ENCODE measurements around the gene TDRD1.

TDRD1 gene

DNA sequence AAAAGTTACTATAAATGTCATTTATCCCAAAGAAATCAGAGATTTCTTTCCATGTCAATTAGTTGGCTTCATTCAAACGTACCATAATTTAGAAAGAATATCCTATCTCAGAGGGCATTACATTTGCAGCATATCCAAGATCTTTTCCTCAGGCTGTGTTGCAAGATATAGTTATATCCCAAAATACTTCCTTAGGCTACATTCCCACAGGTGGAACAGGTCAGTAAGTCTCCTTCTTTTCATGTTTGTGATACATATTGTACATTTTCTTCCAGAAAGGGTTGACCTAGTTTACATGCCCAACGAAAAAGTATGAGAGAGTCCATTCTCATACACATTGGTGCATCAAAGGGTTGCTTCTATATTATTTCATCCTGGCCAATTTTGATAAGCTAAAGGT, 33.0 kb downstream of the TDRD1 start:
- Histone ChIP-seq H3K4me3 (IDR thresholded peaks at IDR 0.05; ENCODE audit: insufficient read depth, low read depth, low read length) (no peak overlapping the region), H3K4me2 (no peak overlapping the region), H4K20me1 (ENCODE audit: insufficient read depth) (no peaks in the 10 kb centered on the region), H3K79me2 (ENCODE audit: insufficient read depth, low read depth) (no peaks in the 10 kb centered on the region), H3K4me1 (ENCODE audit: low read depth, poor library complexity, severe bottlenecking) (no peaks in the 10 kb centered on the region), H3K9ac (no peak overlapping the region), H3K36me3 (ENCODE audit: insufficient read depth) (no peaks in the 10 kb centered on the region), H2AFZ (ENCODE audit: low read depth) (no peak overlapping the region), H3K27me3 (ENCODE audit: insufficient read depth, low read depth) (no peaks in the 10 kb centered on the region), H3K27ac (no peak overlapping the region)
- TF ChIP-seq, protein P1, sequence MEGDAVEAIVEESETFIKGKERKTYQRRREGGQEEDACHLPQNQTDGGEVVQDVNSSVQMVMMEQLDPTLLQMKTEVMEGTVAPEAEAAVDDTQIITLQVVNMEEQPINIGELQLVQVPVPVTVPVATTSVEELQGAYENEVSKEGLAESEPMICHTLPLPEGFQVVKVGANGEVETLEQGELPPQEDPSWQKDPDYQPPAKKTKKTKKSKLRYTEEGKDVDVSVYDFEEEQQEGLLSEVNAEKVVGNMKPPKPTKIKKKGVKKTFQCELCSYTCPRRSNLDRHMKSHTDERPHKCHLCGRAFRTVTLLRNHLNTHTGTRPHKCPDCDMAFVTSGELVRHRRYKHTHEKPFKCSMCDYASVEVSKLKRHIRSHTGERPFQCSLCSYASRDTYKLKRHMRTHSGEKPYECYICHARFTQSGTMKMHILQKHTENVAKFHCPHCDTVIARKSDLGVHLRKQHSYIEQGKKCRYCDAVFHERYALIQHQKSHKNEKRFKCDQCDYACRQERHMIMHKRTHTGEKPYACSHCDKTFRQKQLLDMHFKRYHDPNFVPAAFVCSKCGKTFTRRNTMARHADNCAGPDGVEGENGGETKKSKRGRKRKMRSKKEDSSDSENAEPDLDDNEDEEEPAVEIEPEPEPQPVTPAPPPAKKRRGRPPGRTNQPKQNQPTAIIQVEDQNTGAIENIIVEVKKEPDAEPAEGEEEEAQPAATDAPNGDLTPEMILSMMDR (conservative IDR thresholded peaks at IDR 0.05; ENCODE audit: low read depth, low read length), result no peak

DNA sequence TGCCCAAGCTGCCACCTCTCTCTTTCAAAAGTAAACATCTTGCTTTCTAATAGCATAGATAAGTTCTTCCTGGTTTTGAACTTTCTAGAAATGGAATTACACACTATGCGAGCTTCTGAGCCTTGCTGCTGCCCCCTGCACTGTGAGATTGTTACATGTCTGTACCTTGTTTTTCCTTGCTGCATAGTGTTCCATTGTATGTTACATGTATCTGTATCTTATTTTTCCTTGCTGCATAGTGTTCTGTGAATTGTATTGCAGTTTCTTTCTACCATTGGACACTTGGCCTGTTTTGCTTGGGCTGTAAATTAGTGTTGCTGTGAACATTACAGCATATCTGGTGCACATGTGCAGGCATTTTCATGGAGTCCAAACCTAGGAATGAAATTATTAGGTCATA, 35.9 kb downstream of the TDRD1 start:
- no peaks in the 10 kb centered on the region for H3K79me2 ChIP-seq (ENCODE audit: insufficient read depth, low read depth)
- TF ChIP-seq, protein P1 (conservative IDR thresholded peaks at IDR 0.05; ENCODE audit: low read depth, low read length), result no peak
- no peak overlapping the region for H3K9ac ChIP-seq
- H3K4me3 ChIP-seq (IDR thresholded peaks at IDR 0.05; ENCODE audit: insufficient read depth, low read depth, low read length), result no peak overlapping the region
- peaks cover 5% of the 10 kb centered on the region for H3K4me1 ChIP-seq (ENCODE audit: low read depth, poor library complexity, severe bottlenecking)
- H3K27ac ChIP-seq, result no peak overlapping the region
- H4K20me1 ChIP-seq (ENCODE audit: insufficient read depth), result no peaks in the 10 kb centered on the region
- H3K27me3 ChIP-seq (ENCODE audit: insufficient read depth, low read depth), result no peaks in the 10 kb centered on the region
- H3K4me2 ChIP-seq, result no peak overlapping the region
- H3K36me3 ChIP-seq (ENCODE audit: insufficient read depth), result no peaks in the 10 kb centered on the region
- H2AFZ ChIP-seq (ENCODE audit: low read depth), result no peak overlapping the region

DNA sequence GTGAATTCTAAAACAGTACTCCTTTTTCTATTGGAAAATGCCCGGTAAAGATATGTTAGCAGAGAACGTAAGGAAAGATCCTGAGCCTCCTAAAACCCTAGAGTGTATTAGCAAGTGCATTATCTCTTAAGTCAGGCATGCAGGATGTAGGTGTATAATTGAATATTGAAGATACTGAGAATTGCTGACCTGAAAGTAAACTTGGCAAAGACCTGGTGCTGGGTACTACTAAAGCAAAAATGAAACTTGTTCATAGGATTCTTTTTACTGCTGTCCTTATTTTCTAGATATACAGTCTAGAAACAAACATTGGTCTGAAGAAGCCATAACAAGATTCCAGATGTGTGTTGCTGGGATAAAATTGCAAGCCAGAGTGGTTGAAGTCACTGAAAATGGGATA, 41.1 kb downstream of the TDRD1 start:
- no peak overlapping the region for H3K4me3 ChIP-seq (IDR thresholded peaks at IDR 0.05; ENCODE audit: insufficient read depth, low read depth, low read length)
- no peaks in the 10 kb centered on the region for H3K27me3 ChIP-seq (ENCODE audit: insufficient read depth, low read depth)
- H4K20me1 ChIP-seq (ENCODE audit: insufficient read depth), result no peaks in the 10 kb centered on the region
- no peaks in the 10 kb centered on the region for H3K79me2 ChIP-seq (ENCODE audit: insufficient read depth, low read depth)
- TF ChIP-seq, protein P1 (conservative IDR thresholded peaks at IDR 0.05; ENCODE audit: low read depth, low read length), result no peak
- peak overlapping the region; percentile 61 for H3K4me2 ChIP-seq
- peak overlapping the region; percentile 24; the same call in 1 of the 2 replicates for H3K27ac ChIP-seq
- peak overlapping the region; percentile 13; the same call in 1 of the 2 replicates for H2AFZ ChIP-seq (ENCODE audit: low read depth)
- H3K4me1 ChIP-seq (ENCODE audit: low read depth, poor library complexity, severe bottlenecking), result peaks cover 15% of the 10 kb centered on the region
- H3K36me3 ChIP-seq (ENCODE audit: insufficient read depth), result no peaks in the 10 kb centered on the region
- H3K9ac ChIP-seq, result no peak overlapping the region

DNA sequence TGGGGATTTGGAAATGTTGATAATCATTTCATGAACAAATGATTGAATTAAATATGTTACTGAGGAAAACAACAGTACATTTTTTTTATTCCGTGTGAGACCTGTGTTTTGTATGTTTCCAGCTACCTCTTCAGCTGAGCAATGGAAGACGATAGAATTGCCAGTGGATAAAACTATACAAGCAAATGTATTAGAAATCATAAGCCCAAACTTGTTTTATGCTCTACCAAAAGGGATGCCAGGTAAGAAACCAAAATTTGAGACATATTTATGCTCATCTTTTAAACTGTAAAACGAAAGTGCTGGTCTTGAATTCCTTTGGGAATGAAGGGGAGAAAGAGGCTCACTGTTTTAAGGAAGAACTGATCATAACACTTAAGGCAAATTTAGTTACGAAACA, 42.1 kb downstream of the TDRD1 start:
- H3K79me2 ChIP-seq (ENCODE audit: insufficient read depth, low read depth), result no peaks in the 10 kb centered on the region
- no peak overlapping the region for H2AFZ ChIP-seq (ENCODE audit: low read depth)
- TF ChIP-seq, protein P1 (conservative IDR thresholded peaks at IDR 0.05; ENCODE audit: low read depth, low read length), result no peak
- no peaks in the 10 kb centered on the region for H3K27me3 ChIP-seq (ENCODE audit: insufficient read depth, low read depth)
- H3K4me2 ChIP-seq, result no peak overlapping the region
- H3K27ac ChIP-seq, result no peak overlapping the region
- peaks cover 15% of the 10 kb centered on the region for H3K4me1 ChIP-seq (ENCODE audit: low read depth, poor library complexity, severe bottlenecking)
- H3K36me3 ChIP-seq (ENCODE audit: insufficient read depth), result no peaks in the 10 kb centered on the region
- no peak overlapping the region for H3K9ac ChIP-seq
- H3K4me3 ChIP-seq (IDR thresholded peaks at IDR 0.05; ENCODE audit: insufficient read depth, low read depth, low read length), result no peak overlapping the region
- H4K20me1 ChIP-seq (ENCODE audit: insufficient read depth), result no peaks in the 10 kb centered on the region
